GM21576 (cell line): Measurements from ENCODE around the gene TFR2.

Source experiments
- ATAC-seq: cut with Tn5 transposase; IDR thresholded peaks from one replicate; pipeline ENCODE4 v1.9.1; 2021; ENCODE audit warnings: mild to moderate bottlenecking, moderate library complexity; ENCODE audit not compliant: unreplicated experiment

TFR2 gene

GRCh38 chr7:100573691-100574361 is 67.5 kb downstream of the TFR2 start, which contains the start of gene SAP25:
TSS of gene SAP25 (minus strand) at chr7:100573900. CDS start at chr7:100573742, 158 bp downstream.
- no peak for ATAC-seq

- no peak for ATAC-seq
Measured at GRCh38 chr7:100572949-100573675, 68.2 kb downstream of the TFR2 start.

DNA sequence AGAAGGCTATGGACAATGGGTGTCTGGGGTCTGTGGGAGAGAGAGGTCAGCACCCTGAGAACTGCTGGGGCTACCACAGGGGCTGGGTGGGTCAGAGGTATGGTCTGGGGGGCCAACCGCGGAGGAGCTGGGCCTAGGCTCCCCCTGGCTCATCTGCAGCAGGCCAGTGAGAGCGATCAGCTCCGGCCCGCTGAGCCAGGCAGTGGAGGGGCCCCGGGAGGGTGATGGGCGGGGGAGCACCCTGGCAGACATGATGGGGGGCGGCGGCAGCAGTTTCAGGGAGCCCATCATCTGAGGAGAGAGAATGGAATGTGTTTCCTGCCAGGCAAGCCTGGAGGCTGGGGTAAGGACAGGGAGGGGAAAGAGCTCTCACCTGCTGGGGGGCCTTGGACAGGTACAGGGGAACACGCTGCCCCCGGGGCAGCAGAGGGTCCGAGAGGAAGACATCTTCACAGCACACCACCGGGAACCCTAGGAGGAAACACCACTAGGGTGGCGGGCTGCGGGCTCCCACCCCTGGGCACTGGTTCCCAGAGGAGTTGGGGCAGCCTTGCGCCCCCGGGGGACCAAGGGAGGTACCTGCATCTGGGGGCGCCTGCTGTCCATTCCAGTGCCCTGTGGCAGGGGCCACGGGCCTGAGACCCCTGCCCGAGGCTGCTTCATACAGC is 68.9 kb downstream of the TFR2 start:
- no peak for ATAC-seq

DNA sequence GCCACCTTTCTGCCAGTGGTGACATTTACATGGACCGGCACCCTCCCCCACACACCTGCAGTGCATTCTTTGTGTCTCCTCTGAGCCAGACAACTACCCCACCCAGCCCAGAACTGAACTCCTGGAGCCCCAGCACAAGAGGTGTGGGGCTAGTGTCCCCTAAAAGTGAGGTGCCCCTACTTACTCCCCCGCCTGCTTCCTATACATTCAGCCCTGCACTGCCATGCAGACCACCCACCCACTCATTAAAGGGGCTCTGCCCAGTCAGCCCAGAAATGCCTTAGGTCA is 69.6 kb downstream of the TFR2 start:
- no peak for ATAC-seq

DNA sequence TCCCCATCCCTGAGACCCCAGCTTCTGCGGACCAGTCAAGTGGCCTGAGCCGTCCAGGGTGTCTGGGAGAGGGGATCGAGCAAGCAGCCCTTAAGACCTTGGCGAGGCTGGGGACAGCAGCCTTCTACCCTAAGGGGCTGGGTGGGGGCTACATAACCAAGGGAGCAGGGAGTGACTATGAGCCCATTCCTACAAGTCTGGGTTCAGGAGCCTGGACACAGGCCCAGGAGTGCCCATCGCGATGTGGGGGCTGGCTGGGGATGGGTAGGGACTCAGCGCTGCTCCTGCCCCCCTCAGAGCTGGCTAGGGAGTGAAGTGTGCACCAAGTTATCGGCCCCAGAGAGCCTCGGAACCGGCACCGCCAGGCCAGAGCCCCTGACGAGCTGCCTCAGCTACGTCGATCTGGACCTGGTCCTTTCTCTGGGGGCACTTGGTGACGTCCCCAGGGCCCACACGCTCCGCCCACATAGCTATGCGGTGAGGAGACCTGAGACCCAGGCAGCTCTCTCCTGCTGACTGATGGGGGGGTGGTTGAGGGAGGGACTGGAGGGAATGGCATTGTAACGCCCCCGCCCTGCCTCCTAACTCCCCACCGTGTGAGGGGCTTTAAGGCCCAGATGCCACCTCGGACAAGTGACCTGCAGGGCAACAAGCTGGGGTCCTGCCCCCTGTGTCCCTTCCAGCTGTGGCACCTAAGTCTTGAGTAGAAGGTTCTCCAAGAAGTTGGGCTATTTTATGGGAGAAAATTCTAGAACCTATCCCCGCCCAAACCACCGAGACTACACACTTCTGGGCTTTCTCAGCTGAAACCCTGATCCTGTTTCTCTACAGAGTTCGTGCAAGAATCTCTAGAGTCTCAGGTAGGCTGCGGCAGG is 70.2 kb downstream of the TFR2 start:
- no peak for ATAC-seq
